NCI-H2107 treated with DMSO at 0.1 percent for 48 hours (cell line): Measurements from ENCODE around the gene AKAP13.

Experiments
- DNase-seq: peaks from one replicate; lab custom pipeline; 2025; ENCODE audit not compliant: unreplicated experiment; lab: John Stamatoyannopoulos, UW

AKAP13 gene

GRCh38 chr15:85386261-85386660, 5.9 kb downstream of the AKAP13 start:
- no peak for DNase-seq

GRCh38 chr15:85388566-85389305, 8.3 kb downstream of the AKAP13 start:
- no peak for DNase-seq

GRCh38 chr15:85389306-85389650, 8.9 kb downstream of the AKAP13 start:
- no peak for DNase-seq

- DNase-seq: no peak
These were observed 9.4 kb downstream of the AKAP13 start for GRCh38 chr15:85389772-85390171.

GRCh38 chr15:85393210-85393609, 12.8 kb downstream of the AKAP13 start:
- no peak for DNase-seq

- no peak for DNase-seq
These were observed 14.3 kb downstream of the AKAP13 start for GRCh38 chr15:85394554-85395333.

GRCh38 chr15:85396554-85396953, 16.2 kb downstream of the AKAP13 start:
- DNase-seq: no peak

GRCh38 chr15:85397151-85397550, 16.7 kb downstream of the AKAP13 start:
- DNase-seq: no peak

- no peak for DNase-seq
These were observed 17.5 kb downstream of the AKAP13 start for GRCh38 chr15:85397926-85398325.

GRCh38 chr15:85398822-85399221, 18.4 kb downstream of the AKAP13 start:
- DNase-seq: no peak

- no peak for DNase-seq
These were observed 19.2 kb downstream of the AKAP13 start for GRCh38 chr15:85399627-85400026.

- DNase-seq: no peak
These were observed 20.2 kb downstream of the AKAP13 start for GRCh38 chr15:85400606-85401005.

GRCh38 chr15:85401108-85401774, 20.8 kb downstream of the AKAP13 start:
- DNase-seq: no peak

- DNase-seq: no peak
These were observed 21.9 kb downstream of the AKAP13 start for GRCh38 chr15:85402195-85402881.

- no peak for DNase-seq
These were observed 23.3 kb downstream of the AKAP13 start for GRCh38 chr15:85403745-85404144.

- DNase-seq: no peak
These were observed 23.9 kb downstream of the AKAP13 start for GRCh38 chr15:85404176-85404917.

GRCh38 chr15:85404918-85405866, 24.8 kb downstream of the AKAP13 start:
- DNase-seq: no peak

- DNase-seq: no peak
These were observed 26.5 kb downstream of the AKAP13 start for GRCh38 chr15:85406916-85407315.

- no peak for DNase-seq
These were observed 27.2 kb downstream of the AKAP13 start for GRCh38 chr15:85407421-85408269.
